Renal cortical epithelial cell (primary cell): ENCODE results near the gene SRBD1. TPM values are rescaled to one million over a fixed set of nuclear protein-coding genes. Genes with fewer than 3 reads are reported as not detected.

ENCODE experiments used
- DNase-seq: peaks from one replicate; pipeline ENCODE4 v3.0.0-alpha.2; 2011; ENCODE audit warnings: low read depth
- total RNA-seq: library from RNA; depleted of rRNA; stranded (reverse); fragments of >200 nt; gene quantifications from 2 replicates; pipeline ENCODE4 v1.2.3, GENCODE V29; 2014

Gene SRBD1
- total RNA-seq, result 10.1 and 13.6 TPM in 2 replicates

- DNase-seq, result peak; percentile 90
Measured at GRCh38 chr2:45611020-45611859, at the start of gene SRBD1. TSS of gene SRBD1 (minus strand) at chr2:45611267. CDS start at chr2:45605441, 5,826 bp downstream.

GRCh38 chr2:45654250-45654649, 43.2 kb upstream of the SRBD1 start:
- no peak for DNase-seq

- peak; percentile 4 for DNase-seq
Measured at GRCh38 chr2:45653122-45653913, 42.3 kb upstream of the SRBD1 start.

GRCh38 chr2:45652090-45653031, 41.3 kb upstream of the SRBD1 start:
- DNase-seq, result peak; percentile 42

- no peak for DNase-seq
Measured at GRCh38 chr2:45651415-45652089, 40.5 kb upstream of the SRBD1 start, which contains the start of gene PRKCE. TSS of gene PRKCE (plus strand) at chr2:45651675.

GRCh38 chr2:45650851-45651414, 39.9 kb upstream of the SRBD1 start:
- DNase-seq, result peak; percentile 84

GRCh38 chr2:45649858-45650811, 39.1 kb upstream of the SRBD1 start:
- DNase-seq, result peak; percentile 33

GRCh38 chr2:45649462-45649857, 38.4 kb upstream of the SRBD1 start:
- peak; percentile 25 for DNase-seq

- no peak for DNase-seq
Measured at GRCh38 chr2:45648636-45649035, 37.6 kb upstream of the SRBD1 start.

- no peak for DNase-seq
Measured at GRCh38 chr2:45647986-45648520, 37.0 kb upstream of the SRBD1 start.

GRCh38 chr2:45647356-45647755, 36.3 kb upstream of the SRBD1 start:
- peak; percentile 53 for DNase-seq

GRCh38 chr2:45646289-45646688, 35.2 kb upstream of the SRBD1 start:
- DNase-seq, result no peak

- DNase-seq, result peak; percentile 4
Measured at GRCh38 chr2:45643543-45644542, 32.8 kb upstream of the SRBD1 start.

- no peak for DNase-seq
Measured at GRCh38 chr2:45643095-45643494, 32.0 kb upstream of the SRBD1 start.

GRCh38 chr2:45640576-45640975, 29.5 kb upstream of the SRBD1 start:
- no peak for DNase-seq

GRCh38 chr2:45637440-45637839, 26.4 kb upstream of the SRBD1 start:
- DNase-seq, result peak; percentile 82

GRCh38 chr2:45636008-45636407, 24.9 kb upstream of the SRBD1 start:
- DNase-seq, result no peak

- DNase-seq, result no peak
Measured at GRCh38 chr2:45634223-45634622, 23.2 kb upstream of the SRBD1 start.
